Mesenchymal stem cell (in vitro differentiated cells and primary cell): ENCODE data around the gene DHCR24.

Experiments
- DNase-seq: peaks from one replicate; pipeline ENCODE4 v3.0.0-alpha.2; 2013
- H2AFZ ChIP-seq: one replicate; pipeline ENCODE4 v1.6.1; 2013; ENCODE audit warnings: low read depth, mild to moderate bottlenecking, control low read depth, inconsistent platforms, low read length, moderate library complexity
- H2AK5ac ChIP-seq: 2 replicates; pipeline ENCODE4 v1.6.1; 2013; ENCODE audit warnings: low read length, moderate library complexity, mild to moderate bottlenecking, inconsistent platforms; ENCODE audit not compliant: severe bottlenecking
- H2BK120ac ChIP-seq: one replicate; pipeline ENCODE4 v1.6.1; 2013; ENCODE audit warnings: low read depth, mild to moderate bottlenecking, inconsistent platforms, low read length, moderate library complexity
- H2BK12ac ChIP-seq, 2 experiments: one replicate each; pipeline ENCODE4 v1.6.1; 2013; ENCODE audit warnings: inconsistent platforms in 2 of 2, low read length in 2 of 2, mild to moderate bottlenecking in 2 of 2, moderate library complexity in 2 of 2, control low read depth in 1 of 2
- H2BK15ac ChIP-seq: one replicate; pipeline ENCODE4 v1.6.1; 2013; ENCODE audit warnings: mild to moderate bottlenecking, low read depth, inconsistent platforms; ENCODE audit not compliant: poor library complexity, severe bottlenecking
- H2BK5ac ChIP-seq: 2 replicates; pipeline ENCODE4 v1.6.1; 2013; ENCODE audit warnings: low read depth, mild to moderate bottlenecking, low read length, control low read depth, inconsistent platforms; ENCODE audit not compliant: poor library complexity, severe bottlenecking
- H3K14ac ChIP-seq, 2 experiments: one replicate each; pipeline ENCODE4 v1.6.1; 2013; ENCODE audit warnings: inconsistent platforms in 2 of 2, low read length in 2 of 2, control low read depth in 1 of 2, mild to moderate bottlenecking in 1 of 2, moderate library complexity in 1 of 2
- H3K18ac ChIP-seq, 2 experiments: one replicate each; pipeline ENCODE4 v1.6.1; 2013; ENCODE audit warnings: inconsistent platforms in 2 of 2, low read length in 2 of 2, control low read depth in 1 of 2, low read depth in 1 of 2, mild to moderate bottlenecking in 1 of 2
- H3K23ac ChIP-seq, 2 experiments: one replicate each; pipeline ENCODE4 v1.6.1; 2013; ENCODE audit warnings: inconsistent platforms in 2 of 2, low read length in 2 of 2, mild to moderate bottlenecking in 2 of 2, moderate library complexity in 2 of 2, control low read depth in 1 of 2
- H3K27ac ChIP-seq: 2 replicates; pipeline ENCODE4 v1.5.1; 2013; ENCODE audit warnings: mild to moderate bottlenecking, moderate library complexity, low read length, control low read depth, inconsistent platforms; ENCODE audit not compliant: poor library complexity, severe bottlenecking
- H3K27me3 ChIP-seq, 2 experiments: 2 replicates each; pipeline versions ENCODE4 v1.6.1 to v1.7.0; 2013; ENCODE audit warnings: low read length in 2 of 2, mild to moderate bottlenecking in 2 of 2, moderate library complexity in 2 of 2, control low read depth in 1 of 2, inconsistent platforms in 1 of 2; ENCODE audit not compliant: control insufficient read depth in 1 of 2, insufficient read depth in 1 of 2
- H3K36me3 ChIP-seq, 2 experiments: 2 replicates each; pipeline versions ENCODE4 v1.6.1 to v1.7.0; 2013; ENCODE audit warnings: low read length in 2 of 2, control low read depth in 1 of 2, inconsistent platforms in 1 of 2, low read depth in 1 of 2, mild to moderate bottlenecking in 1 of 2; ENCODE audit not compliant: insufficient read depth in 2 of 2, control insufficient read depth in 1 of 2
- H3K4ac ChIP-seq, 2 experiments: one replicate each; pipeline ENCODE4 v1.6.1; 2013; ENCODE audit warnings: inconsistent platforms in 2 of 2, low read length in 2 of 2, mild to moderate bottlenecking in 2 of 2, moderate library complexity in 2 of 2, control low read depth in 1 of 2, low read depth in 1 of 2
- H3K4me1 ChIP-seq: 2 replicates; pipeline ENCODE4 v1.6.1; 2013; ENCODE audit warnings: low read depth, low read length, control low read depth; ENCODE audit not compliant: control insufficient read depth, insufficient read depth
- H3K4me2 ChIP-seq: 2 replicates; pipeline ENCODE4 v1.6.1; 2013; ENCODE audit warnings: low read length, mild to moderate bottlenecking, inconsistent platforms; ENCODE audit not compliant: poor library complexity, severe bottlenecking
- H3K4me3 ChIP-seq, 2 experiments: 2 replicates each; pipeline versions ENCODE4 v1.5.1 to v1.7.0; 2013; ENCODE audit warnings: low read length in 2 of 2, mild to moderate bottlenecking in 2 of 2, control low read depth in 1 of 2, low read depth in 1 of 2; ENCODE audit not compliant: insufficient read depth in 1 of 2
- H3K79me1 ChIP-seq: replicated peaks from 2 replicates; pipeline ENCODE4 v1.6.1; 2013; ENCODE audit warnings: mild to moderate bottlenecking, control low read depth, low read length, inconsistent platforms; ENCODE audit not compliant: poor library complexity, severe bottlenecking
- H3K9ac ChIP-seq: 2 replicates; pipeline ENCODE4 v1.7.0; 2013; ENCODE audit warnings: mild to moderate bottlenecking, low read length, moderate library complexity
- H3K9me3 ChIP-seq: 2 replicates; pipeline ENCODE4 v1.7.0; 2013; ENCODE audit warnings: mild to moderate bottlenecking, low read length; ENCODE audit not compliant: control insufficient read depth
- H4K8ac ChIP-seq: one replicate; pipeline ENCODE4 v1.6.1; 2013; ENCODE audit warnings: inconsistent platforms, mild to moderate bottlenecking, low read length, moderate library complexity
- H4K91ac ChIP-seq: one replicate; pipeline ENCODE4 v1.6.1; 2013; ENCODE audit warnings: mild to moderate bottlenecking, low read length, inconsistent platforms
- WGBS: methylation state at CpG from one replicate; pipeline ENCODE4 v1.1.7; 2013; ENCODE audit warnings: mixed read lengths; 5-methylcytosine and 5-hydroxymethylcytosine counted together

Gene DHCR24

DNA sequence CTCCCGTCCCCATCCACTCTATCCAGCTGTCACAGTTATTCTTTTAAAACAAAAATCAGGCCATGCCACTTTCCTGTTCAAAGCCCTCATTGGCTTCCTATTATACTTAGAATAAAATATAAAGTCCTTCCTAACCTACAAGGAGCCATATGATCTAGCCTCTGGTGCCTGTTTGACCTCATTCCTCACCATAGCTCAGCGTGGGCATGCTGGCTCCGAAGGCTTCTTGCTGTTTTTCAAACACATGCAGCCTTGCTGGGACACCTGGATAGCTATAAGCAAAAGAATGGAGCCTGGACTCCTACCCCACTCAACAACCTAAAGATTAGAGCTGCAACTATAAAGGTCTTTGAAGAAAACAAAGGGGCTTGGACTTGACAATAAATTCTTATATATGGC, 23.7 kb downstream of the DHCR24 start:
- 87% methylated on average over 3 of the region's 3 CpGs for WGBS

DNA sequence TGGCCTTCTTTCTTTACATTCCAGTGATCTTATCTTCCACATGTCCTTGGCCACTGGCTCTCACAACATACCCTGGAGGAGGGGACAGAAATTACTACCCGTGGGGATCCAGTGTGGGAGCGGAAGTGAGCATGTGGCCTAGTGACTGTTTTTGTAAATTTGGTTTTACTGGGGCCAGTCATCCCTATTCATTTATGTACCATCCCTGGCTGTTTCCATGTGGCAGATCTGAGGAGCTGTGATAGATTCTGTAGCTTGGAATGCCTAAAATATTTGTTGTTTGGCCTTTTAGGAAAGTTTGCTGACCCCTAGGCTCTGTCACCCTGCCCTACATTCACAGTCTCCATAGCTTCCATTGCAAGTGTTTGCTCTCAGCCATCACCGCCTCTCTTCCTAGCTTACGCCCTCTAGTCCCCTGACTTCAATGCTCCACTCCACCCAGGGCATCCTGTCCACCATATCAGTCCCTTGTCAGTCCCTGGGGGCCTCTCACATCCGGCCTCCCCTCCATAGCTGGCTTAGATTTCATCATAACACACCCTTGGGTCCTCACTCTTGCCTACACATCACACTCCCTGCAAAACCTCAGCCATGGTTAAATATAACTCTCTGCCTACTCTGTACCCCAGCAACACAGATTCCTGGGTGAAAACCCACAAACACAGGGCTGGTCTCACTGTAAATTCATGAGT, 25.8 kb downstream of the DHCR24 start:
- Histone ChIP-seq H3K27me3 (no peaks in the 10 kb centered on the region), H3K9ac (no peak overlapping the region), H3K36me3 (peaks cover 42 to 60% of the 10 kb centered on the region in 2 experiments), H3K18ac (no peak overlapping the region), H2BK12ac (no peak overlapping the region), H3K4me1 (peaks cover 47% of the 10 kb centered on the region), H4K91ac (no peak overlapping the region), H3K4me3 (no peak overlapping the region), H2AFZ (no peak overlapping the region), H3K23ac (no peak overlapping the region), H3K4me2 (no peak overlapping the region), H3K79me1 (peaks cover 13% of the 10 kb centered on the region), H3K4ac (no peak overlapping the region), H2BK120ac (no peak overlapping the region), H4K8ac (no peak overlapping the region), H3K14ac (no peak overlapping the region), H2AK5ac (peak overlapping the region; percentile 87), H3K27ac (peak overlapping the region; percentile 0), H2BK15ac (no peak overlapping the region), H2BK5ac (no peak overlapping the region), H3K9me3 (no peaks in the 10 kb centered on the region)
- WGBS, result 85% methylated on average over 5 of the region's 5 CpGs
- DNase-seq, result peak; percentile 38

More for the DNA sequence above, 23.7 kb downstream of the DHCR24 start:
- no peak overlapping the region for H3K14ac ChIP-seq
- no peak overlapping the region for H2AK5ac ChIP-seq
- no peak overlapping the region for H2BK12ac ChIP-seq
- H3K79me1 ChIP-seq, result peaks cover 20% of the 10 kb centered on the region
- no peaks in the 10 kb centered on the region for H3K27me3 ChIP-seq
- no peak overlapping the region for H3K23ac ChIP-seq
- H3K36me3 ChIP-seq, result peaks cover 57 to 68% of the 10 kb centered on the region in 2 experiments
- H3K4me3 ChIP-seq, result no peak overlapping the region
- H3K27ac ChIP-seq, result no peak overlapping the region
- H3K4me1 ChIP-seq, result peaks cover 53% of the 10 kb centered on the region
- H3K4ac ChIP-seq, result no peak overlapping the region
- H3K18ac ChIP-seq, result no peak overlapping the region
- no peak overlapping the region for H3K9ac ChIP-seq
- no peak overlapping the region for H2BK5ac ChIP-seq
- H2BK15ac ChIP-seq, result no peak overlapping the region
- DNase-seq, result no peak
- no peaks in the 10 kb centered on the region for H3K9me3 ChIP-seq
- no peak overlapping the region for H2BK120ac ChIP-seq
- H4K91ac ChIP-seq, result no peak overlapping the region
- H4K8ac ChIP-seq, result no peak overlapping the region
- no peak overlapping the region for H2AFZ ChIP-seq
- H3K4me2 ChIP-seq, result no peak overlapping the region

GRCh38 chr1:54859700-54860391, 27.1 kb downstream of the DHCR24 start:
- H2BK15ac ChIP-seq, result no peak overlapping the region
- H3K4me2 ChIP-seq, result no peak overlapping the region
- peaks cover 33 to 60% of the 10 kb centered on the region in 2 experiments for H3K36me3 ChIP-seq
- H3K23ac ChIP-seq, result no peak overlapping the region
- H3K27ac ChIP-seq, result peak overlapping the region; percentile 62
- H3K9me3 ChIP-seq, result no peaks in the 10 kb centered on the region
- H4K8ac ChIP-seq, result no peak overlapping the region
- no peak for DNase-seq
- no peak overlapping the region for H3K4ac ChIP-seq
- H3K27me3 ChIP-seq, result no peaks in the 10 kb centered on the region
- no peak overlapping the region for H4K91ac ChIP-seq
- no peak overlapping the region for H3K4me3 ChIP-seq
- no peak overlapping the region for H3K18ac ChIP-seq
- H3K14ac ChIP-seq, result no peak overlapping the region
- peak overlapping the region; percentile 11 for H2BK5ac ChIP-seq
- 89% methylated on average over 5 of the region's 5 CpGs for WGBS
- H3K9ac ChIP-seq, result no peak overlapping the region
- no peak overlapping the region for H2BK120ac ChIP-seq
- H3K79me1 ChIP-seq, result peaks cover 18% of the 10 kb centered on the region
- H3K4me1 ChIP-seq, result peaks cover 43% of the 10 kb centered on the region
- H2AFZ ChIP-seq, result no peak overlapping the region
- peak overlapping the region; percentile 87 for H2AK5ac ChIP-seq
- no peak overlapping the region for H2BK12ac ChIP-seq

- H2AK5ac ChIP-seq, result peak overlapping the region; percentile 2
- H3K27me3 ChIP-seq, result no peaks in the 10 kb centered on the region
- H3K14ac ChIP-seq, result no peak overlapping the region
- H2AFZ ChIP-seq, result no peak overlapping the region
- no peak overlapping the region for H3K23ac ChIP-seq
- peak overlapping the region; percentile 67 for H3K27ac ChIP-seq
- H3K36me3 ChIP-seq, result peaks cover 35 to 68% of the 10 kb centered on the region in 2 experiments
- H3K4ac ChIP-seq, result peak overlapping the region in 1 of 2 experiments; percentile 30
- H3K4me1 ChIP-seq, result peaks cover 56% of the 10 kb centered on the region
- H3K9me3 ChIP-seq, result no peaks in the 10 kb centered on the region
- H2BK15ac ChIP-seq, result no peak overlapping the region
- H2BK5ac ChIP-seq, result no peak overlapping the region
- peaks cover 25% of the 10 kb centered on the region for H3K79me1 ChIP-seq
- peak overlapping the region; percentile 23 for H4K91ac ChIP-seq
- no peak overlapping the region for H2BK120ac ChIP-seq
- DNase-seq, result peak; percentile 48
- H4K8ac ChIP-seq, result no peak overlapping the region
- no peak overlapping the region for H3K4me2 ChIP-seq
- no peak overlapping the region for H3K9ac ChIP-seq
- 83% methylated on average over 8 of the region's 9 CpGs for WGBS
- H2BK12ac ChIP-seq, result peak overlapping the region in 1 of 2 experiments; percentile 7
- H3K18ac ChIP-seq, result no peak overlapping the region
- H3K4me3 ChIP-seq, result peak overlapping the region in 1 of 2 experiments; percentile 8
Measured at GRCh38 chr1:54857746-54858561, 29.0 kb downstream of the DHCR24 start.
